Colonic mucosa (tissue), 4 donors: ENCODE results near the gene NEIL3. TPM values are rescaled to one million over a fixed set of nuclear protein-coding genes. Genes with fewer than 3 reads are reported as not detected.

ENCODE experiments used
- DNase-seq: peaks from one replicate; pipeline ENCODE4 v3.0.0-alpha.2; 2020
- H3K27ac ChIP-seq: fragments of 200-600 bp; one replicate; pipeline ENCODE4 v1.8.0; 2021
- H3K27me3 ChIP-seq: fragments of 200-600 bp; one replicate; pipeline ENCODE4 v1.8.0; 2021
- H3K36me3 ChIP-seq: fragments of 200-600 bp; one replicate; pipeline ENCODE4 v1.8.0; 2021
- H3K4me1 ChIP-seq: fragments of 200-600 bp; one replicate; pipeline ENCODE4 v1.8.0; 2021; ENCODE audit warnings: mild to moderate bottlenecking
- H3K4me3 ChIP-seq: fragments of 200-600 bp; one replicate; pipeline ENCODE4 v1.8.0; 2021
- H3K9ac ChIP-seq, 2 donors: one replicate each; pipeline ENCODE4 v1.7.0; 2013; ENCODE audit warnings: control low read depth in 2 of 2, low read depth in 2 of 2, low read length in 2 of 2
- H3K9me3 ChIP-seq: fragments of 200-600 bp; one replicate; pipeline ENCODE4 v1.8.0; 2021
- CTCF ChIP-seq: fragments of 200-600 bp; IDR thresholded peaks from one replicate; pipeline ENCODE4 v1.8.0; 2022; ENCODE audit warnings: antibody characterized with exemption, mild to moderate bottlenecking
- intact Hi-C: fragments of 100-400 bp; cut with DNase I; formaldehyde crosslinking; loops from one replicate; pipeline ENCODE4 v1.14.1; 2022
- total RNA-seq, 2 donors: library from RNA; stranded (reverse); fragmentation: NEBNext Ultra II Directional in 1 of 2; extraction: Animal tissue kit (Norgen Biotek cat#: 25700) in 1 of 2; gene quantifications; one replicate each; pipeline ENCODE4 v1.2.1, GENCODE V29; 2021
- donor health status: healthy.
- donor health status: DM: no; HTN: no; CAD: no.
- donor health status: DM: no; HTN: no; CAD: no.

Gene NEIL3
- total RNA-seq, 2 donors from 2014 or later = 2.5 to 6.1 TPM

- H3K27ac ChIP-seq = no peak overlapping the region
- no peaks in the 10 kb centered on the region for H3K27me3 ChIP-seq
- no peak for DNase-seq
- no peaks in the 10 kb centered on the region for H3K36me3 ChIP-seq
- no peaks in the 10 kb centered on the region for H3K9me3 ChIP-seq
- TF ChIP-seq CTCF = no peak
- H3K4me1 ChIP-seq = no peaks in the 10 kb centered on the region
- H3K9ac ChIP-seq = no peak overlapping the region
- H3K4me3 ChIP-seq = no peak overlapping the region
- intact Hi-C loops = loop anchor here (10.0 kb wide), 1 partner anchor 94 kb away; no protein-coding TSS in a partner anchor
These were observed 39.5 kb downstream of the NEIL3 start for GRCh38 chr4:177349191-177349590.

- no peak overlapping the region for H3K9ac ChIP-seq
- no peaks in the 10 kb centered on the region for H3K36me3 ChIP-seq
- H3K27ac ChIP-seq = no peak overlapping the region
- H3K4me1 ChIP-seq = no peaks in the 10 kb centered on the region
- no peak for TF ChIP-seq CTCF
- H3K9me3 ChIP-seq = no peaks in the 10 kb centered on the region
- intact Hi-C loops = no loop called here
- H3K4me3 ChIP-seq = no peak overlapping the region
- no peak for DNase-seq
- no peaks in the 10 kb centered on the region for H3K27me3 ChIP-seq
These were observed 42.1 kb downstream of the NEIL3 start for GRCh38 chr4:177351622-177352244.

- no peak overlapping the region for H3K9ac ChIP-seq
- no peak for DNase-seq
- no peak overlapping the region for H3K4me3 ChIP-seq
- no peaks in the 10 kb centered on the region for H3K9me3 ChIP-seq
- intact Hi-C loops = no loop called here
- no peaks in the 10 kb centered on the region for H3K4me1 ChIP-seq
- H3K36me3 ChIP-seq = no peaks in the 10 kb centered on the region
- H3K27me3 ChIP-seq = no peaks in the 10 kb centered on the region
- TF ChIP-seq CTCF = no peak
- H3K27ac ChIP-seq = no peak overlapping the region
These were observed 46.5 kb downstream of the NEIL3 start for GRCh38 chr4:177356206-177356605.

GRCh38 chr4:177356921-177357320, 47.2 kb downstream of the NEIL3 start:
- Histone ChIP-seq H3K27me3 (no peaks in the 10 kb centered on the region), H3K9ac (no peak overlapping the region), H3K36me3 (no peaks in the 10 kb centered on the region), H3K27ac (no peak overlapping the region), H3K9me3 (no peaks in the 10 kb centered on the region), H3K4me3 (no peak overlapping the region), H3K4me1 (no peaks in the 10 kb centered on the region)
- DNase-seq = no peak
- intact Hi-C loops = no loop called here
- no peak for TF ChIP-seq CTCF

GRCh38 chr4:177367336-177367735, 57.7 kb downstream of the NEIL3 start:
- no peak overlapping the region for H3K4me3 ChIP-seq
- no peak overlapping the region for H3K27ac ChIP-seq
- DNase-seq = no peak
- no peaks in the 10 kb centered on the region for H3K9me3 ChIP-seq
- intact Hi-C loops = no loop called here
- H3K36me3 ChIP-seq = no peaks in the 10 kb centered on the region
- no peak for TF ChIP-seq CTCF
- H3K4me1 ChIP-seq = no peaks in the 10 kb centered on the region
- H3K27me3 ChIP-seq = no peaks in the 10 kb centered on the region
- H3K9ac ChIP-seq = no peak overlapping the region
